Measurements from ENCODE around the gene CYRIA. TPM values are rescaled to one million over a fixed set of nuclear protein-coding genes. Genes with fewer than 3 reads are reported as not detected.

CYRIA gene
- total RNA-seq, 2 donors from 2014 or later, result 4.4 to 5.3 TPM

- no peaks in the 10 kb centered on the region for H3K36me3 ChIP-seq (replicated peaks in 1 of 2; ENCODE audit: insufficient read depth in 1 of 2, low read depth in 2 of 2)
- TF ChIP-seq, protein P1, sequence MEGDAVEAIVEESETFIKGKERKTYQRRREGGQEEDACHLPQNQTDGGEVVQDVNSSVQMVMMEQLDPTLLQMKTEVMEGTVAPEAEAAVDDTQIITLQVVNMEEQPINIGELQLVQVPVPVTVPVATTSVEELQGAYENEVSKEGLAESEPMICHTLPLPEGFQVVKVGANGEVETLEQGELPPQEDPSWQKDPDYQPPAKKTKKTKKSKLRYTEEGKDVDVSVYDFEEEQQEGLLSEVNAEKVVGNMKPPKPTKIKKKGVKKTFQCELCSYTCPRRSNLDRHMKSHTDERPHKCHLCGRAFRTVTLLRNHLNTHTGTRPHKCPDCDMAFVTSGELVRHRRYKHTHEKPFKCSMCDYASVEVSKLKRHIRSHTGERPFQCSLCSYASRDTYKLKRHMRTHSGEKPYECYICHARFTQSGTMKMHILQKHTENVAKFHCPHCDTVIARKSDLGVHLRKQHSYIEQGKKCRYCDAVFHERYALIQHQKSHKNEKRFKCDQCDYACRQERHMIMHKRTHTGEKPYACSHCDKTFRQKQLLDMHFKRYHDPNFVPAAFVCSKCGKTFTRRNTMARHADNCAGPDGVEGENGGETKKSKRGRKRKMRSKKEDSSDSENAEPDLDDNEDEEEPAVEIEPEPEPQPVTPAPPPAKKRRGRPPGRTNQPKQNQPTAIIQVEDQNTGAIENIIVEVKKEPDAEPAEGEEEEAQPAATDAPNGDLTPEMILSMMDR (IDR thresholded peaks at IDR 0.05), result no peak
- TF ChIP-seq POLR2A (IDR thresholded peaks at IDR 0.05), result no peak
- no peaks in the 10 kb centered on the region for H3K27me3 ChIP-seq
- no peaks in the 10 kb centered on the region for H3K9me3 ChIP-seq
- intact Hi-C loops (cut with DNase I), result no loop called here
- WGBS, 2 donors, result 86 to 95% methylated on average over 2 of the region's 2 CpGs
- H3K27ac ChIP-seq, result peak overlapping the region in 2 of 4 donors; percentile 45 to 78
- DNase-seq (no peak), ATAC-seq (no peak)
- H3K4me1 ChIP-seq, result peaks cover 11% of the 10 kb centered on the region
- no peak overlapping the region for H3K4me3 ChIP-seq
Measured at GRCh38 chr2:16625759-16626158, 39.9 kb downstream of the CYRIA start.

GRCh38 chr2:16625201-16625729 is 40.4 kb downstream of the CYRIA start:
- Histone ChIP-seq H3K4me1 (peaks cover 11% of the 10 kb centered on the region), H3K4me3 (no peak overlapping the region), H3K27me3 (no peaks in the 10 kb centered on the region), H3K9me3 (no peaks in the 10 kb centered on the region), H3K27ac (peak overlapping the region in 3 of 4 donors; percentile 27 to 78 (median 45)), H3K36me3 (replicated peaks in 1 of 2; ENCODE audit: insufficient read depth in 1 of 2, low read depth in 2 of 2) (no peaks in the 10 kb centered on the region)
- peak in 1 of 4 donors; percentile 64 for DNase-seq
- intact Hi-C loops (cut with DNase I), result no loop called here
- ATAC-seq, result peak; percentile 57
- 38 to 42% methylated on average over 5 of the region's 5 CpGs for WGBS, 2 donors
- TF ChIP-seq, protein P1 (IDR thresholded peaks at IDR 0.05), result no peak
- no peak for TF ChIP-seq POLR2A (IDR thresholded peaks at IDR 0.05)

- Histone ChIP-seq H3K27me3 (no peaks in the 10 kb centered on the region), H3K36me3 (replicated peaks in 1 of 2; ENCODE audit: insufficient read depth in 1 of 2, low read depth in 2 of 2) (no peaks in the 10 kb centered on the region), H3K4me1 (peaks cover 11% of the 10 kb centered on the region), H3K4me3 (no peak overlapping the region), H3K27ac (peak overlapping the region in 1 of 4 donors; percentile 78), H3K9me3 (no peaks in the 10 kb centered on the region)
- no peak for DNase-seq
- ATAC-seq, result no peak
- 32 to 42% methylated on average over 1 of the region's 1 CpG for WGBS, 2 donors
- TF ChIP-seq POLR2A (IDR thresholded peaks at IDR 0.05), result no peak
- TF ChIP-seq, protein P1 (IDR thresholded peaks at IDR 0.05), result no peak
- intact Hi-C loops (cut with DNase I), result no loop called here
Measured at GRCh38 chr2:16624436-16624780, 41.2 kb downstream of the CYRIA start.

GRCh38 chr2:16623564-16624435 is 41.8 kb downstream of the CYRIA start:
- no peaks in the 10 kb centered on the region for H3K36me3 ChIP-seq (replicated peaks in 1 of 2; ENCODE audit: insufficient read depth in 1 of 2, low read depth in 2 of 2)
- H3K27me3 ChIP-seq, result no peaks in the 10 kb centered on the region
- DNase-seq (no peak), ATAC-seq (no peak)
- intact Hi-C loops (cut with DNase I), result no loop called here
- no peaks in the 10 kb centered on the region for H3K9me3 ChIP-seq
- no peak overlapping the region for H3K4me3 ChIP-seq
- no peak for TF ChIP-seq POLR2A (IDR thresholded peaks at IDR 0.05)
- TF ChIP-seq, protein P1 (IDR thresholded peaks at IDR 0.05), result no peak
- WGBS, 2 donors, result 55 to 67% methylated on average over 5 of the region's 5 CpGs
- H3K27ac ChIP-seq, result peak overlapping the region in 1 of 4 donors; percentile 78
- peaks cover 11% of the 10 kb centered on the region for H3K4me1 ChIP-seq

Measured in body of pancreas (tissue), 4 donors.